ENCODE results near the gene MAD1L1.

MAD1L1 gene

GRCh38 chr7:1902231-1902855 is 330.4 kb downstream of the MAD1L1 start:
- DNase-seq: no peak

DNA sequence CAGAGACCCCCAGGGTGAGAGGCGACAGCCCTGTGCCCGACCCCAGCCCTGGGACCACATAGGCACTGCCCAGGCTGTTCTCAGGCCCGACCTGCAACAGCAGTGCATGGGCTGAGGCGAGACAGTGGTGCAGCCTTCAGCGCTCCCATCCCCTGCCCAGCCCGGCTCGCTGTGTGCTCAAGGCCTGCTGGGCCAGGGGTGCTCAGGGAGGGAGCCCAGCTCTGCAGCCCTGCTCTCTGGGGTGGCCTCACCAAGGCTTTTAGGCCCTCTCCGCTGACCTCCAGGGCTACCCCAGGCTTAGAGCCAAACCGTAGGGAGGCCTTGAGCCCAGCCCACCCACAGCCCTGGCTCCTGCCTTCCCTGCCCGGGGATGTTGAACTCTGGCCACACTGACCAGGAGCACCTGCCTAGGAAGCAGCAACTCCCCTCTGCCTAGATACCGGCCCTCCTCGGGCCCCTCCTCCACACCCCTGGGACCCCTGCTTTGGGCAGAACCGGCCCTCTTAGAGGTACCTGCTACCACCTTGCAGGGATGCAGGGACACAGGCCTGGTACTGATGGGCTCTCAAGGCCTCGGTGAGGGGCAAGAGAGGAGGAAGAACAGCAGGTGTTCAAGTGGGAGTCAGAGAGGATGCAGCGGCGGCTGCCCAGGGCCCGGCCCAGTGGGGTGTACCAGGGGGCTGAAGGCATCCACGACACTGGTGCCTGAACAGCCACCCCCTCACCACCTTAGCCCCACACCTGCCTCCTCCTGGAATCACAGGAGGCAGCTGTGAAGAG is 331.1 kb downstream of the MAD1L1 start:
- DNase-seq: no peak

DNA sequence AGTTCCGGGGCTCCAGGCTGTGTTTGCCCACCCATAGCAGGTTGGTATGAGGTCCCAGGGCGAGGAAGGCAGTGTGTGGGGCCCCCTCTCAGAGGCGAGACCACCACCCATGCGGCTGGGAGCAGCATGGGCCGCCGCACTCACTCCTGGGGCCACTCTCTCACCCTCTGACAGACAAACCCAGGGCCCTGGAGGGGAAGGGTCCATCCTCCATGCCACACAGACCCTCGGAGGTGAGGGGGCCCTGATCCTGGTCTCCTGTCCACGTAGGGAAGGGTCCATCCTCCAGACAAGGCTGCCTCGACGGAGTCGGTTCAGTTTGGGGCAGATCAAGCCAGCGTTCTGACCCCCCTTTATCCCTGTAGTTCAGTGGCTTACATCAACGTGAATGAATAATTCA is 331.9 kb downstream of the MAD1L1 start:
- no peak for DNase-seq

DNA sequence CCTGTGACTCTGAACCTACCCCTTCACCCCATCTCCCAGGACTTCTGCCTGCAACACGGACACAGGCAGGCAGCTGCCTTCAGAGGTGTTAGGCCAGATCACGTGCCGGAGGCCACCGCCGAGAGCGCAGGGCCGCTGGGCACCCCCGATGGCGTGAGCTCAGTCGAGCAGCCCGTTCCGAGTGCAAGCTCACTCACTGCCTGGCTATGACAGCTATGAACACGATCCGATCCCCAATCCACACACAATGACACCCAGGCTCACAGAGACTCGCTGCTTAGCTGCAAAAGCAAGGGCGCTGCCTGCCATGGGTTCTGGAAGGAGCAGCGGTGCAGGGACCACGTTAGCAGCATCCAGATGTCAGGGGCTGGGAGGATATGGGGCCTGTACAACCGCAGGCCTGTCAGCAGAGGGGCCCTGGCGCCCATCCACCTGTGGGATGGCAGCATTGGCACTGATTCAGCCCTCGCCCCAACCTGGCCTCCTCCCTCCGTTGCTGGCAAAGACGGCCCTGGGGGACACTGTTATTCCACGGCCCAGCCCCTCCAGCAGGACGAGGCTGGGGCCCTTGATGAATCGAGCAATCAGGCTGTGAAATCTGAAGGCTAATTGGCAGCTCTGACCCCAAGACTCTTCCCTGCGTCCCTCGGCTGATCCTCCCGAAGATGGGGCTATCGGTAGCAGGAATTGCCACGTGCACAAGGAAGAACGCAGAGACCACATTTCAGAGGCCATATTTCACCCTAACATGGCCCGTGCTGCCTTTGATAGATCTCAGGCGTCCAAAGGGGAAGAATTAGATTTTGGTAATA is 332.6 kb downstream of the MAD1L1 start:
- no peak for DNase-seq

GRCh38 chr7:1899196-1899595 is 333.5 kb downstream of the MAD1L1 start:
- no peak for DNase-seq

DNA sequence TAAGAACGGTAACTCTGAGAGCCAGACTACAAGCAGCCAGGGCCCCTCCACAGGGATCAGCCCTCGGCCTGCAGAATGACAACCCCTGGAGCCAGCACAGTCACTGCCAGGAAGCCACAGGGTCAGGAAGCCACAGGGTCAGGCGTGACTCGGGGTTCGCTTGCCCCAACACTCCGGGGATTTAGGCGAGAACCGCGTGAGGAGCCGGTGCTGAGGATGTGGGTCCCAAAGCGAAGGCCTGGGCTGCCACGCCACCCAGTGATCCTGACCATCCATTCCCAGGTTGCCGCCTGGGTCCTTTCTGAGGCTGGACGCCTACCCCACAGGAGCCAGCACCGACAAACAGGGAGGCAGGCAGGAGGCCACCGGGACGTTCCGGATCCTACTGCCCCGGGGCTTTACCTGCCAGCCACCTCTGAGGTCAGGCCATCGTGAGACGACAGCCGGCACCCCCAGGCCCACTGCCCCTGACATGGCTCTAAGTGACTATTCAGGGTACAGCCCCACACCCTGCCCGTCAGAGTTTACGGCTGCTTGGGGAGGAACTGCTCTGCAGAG is 334.0 kb downstream of the MAD1L1 start:
- no peak for DNase-seq

DNA sequence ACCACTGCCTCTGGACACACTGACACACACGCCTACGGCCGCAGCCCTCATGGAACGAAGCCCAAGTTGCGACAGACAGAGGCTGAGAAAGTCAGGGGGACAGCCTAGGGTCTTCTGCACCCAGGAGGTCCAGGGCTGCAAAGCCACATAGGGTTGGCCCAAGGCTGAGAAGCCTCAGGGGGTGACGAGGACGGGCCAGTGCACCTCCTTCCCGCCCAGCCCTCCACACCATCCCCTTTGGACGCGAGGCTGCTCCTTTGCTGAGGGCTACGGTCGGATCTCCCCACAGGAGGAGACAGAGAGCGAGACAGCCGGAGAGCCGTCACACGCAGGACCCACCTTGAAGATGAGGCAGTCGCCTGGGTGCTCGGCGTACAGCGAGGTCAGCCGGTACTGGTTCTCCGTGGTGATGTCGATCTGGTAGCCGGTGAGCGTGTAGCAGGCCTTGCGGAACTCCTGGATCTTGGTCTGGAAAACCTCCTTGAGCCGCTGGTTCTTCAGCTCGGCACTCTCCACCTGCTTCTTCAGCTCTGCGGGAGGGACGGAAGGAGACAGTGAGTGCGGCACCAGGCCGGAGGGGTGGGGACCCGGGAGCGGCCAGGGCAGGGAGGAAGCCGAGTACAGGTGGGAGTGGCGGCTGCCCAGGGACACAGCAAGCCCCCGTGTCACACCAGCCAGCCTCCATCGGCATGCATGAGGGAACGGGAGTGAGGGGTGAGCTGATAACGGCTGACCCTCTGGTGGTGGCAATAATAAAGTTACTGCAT is 334.7 kb downstream of the MAD1L1 start:
- DNase-seq: no peak

DNA sequence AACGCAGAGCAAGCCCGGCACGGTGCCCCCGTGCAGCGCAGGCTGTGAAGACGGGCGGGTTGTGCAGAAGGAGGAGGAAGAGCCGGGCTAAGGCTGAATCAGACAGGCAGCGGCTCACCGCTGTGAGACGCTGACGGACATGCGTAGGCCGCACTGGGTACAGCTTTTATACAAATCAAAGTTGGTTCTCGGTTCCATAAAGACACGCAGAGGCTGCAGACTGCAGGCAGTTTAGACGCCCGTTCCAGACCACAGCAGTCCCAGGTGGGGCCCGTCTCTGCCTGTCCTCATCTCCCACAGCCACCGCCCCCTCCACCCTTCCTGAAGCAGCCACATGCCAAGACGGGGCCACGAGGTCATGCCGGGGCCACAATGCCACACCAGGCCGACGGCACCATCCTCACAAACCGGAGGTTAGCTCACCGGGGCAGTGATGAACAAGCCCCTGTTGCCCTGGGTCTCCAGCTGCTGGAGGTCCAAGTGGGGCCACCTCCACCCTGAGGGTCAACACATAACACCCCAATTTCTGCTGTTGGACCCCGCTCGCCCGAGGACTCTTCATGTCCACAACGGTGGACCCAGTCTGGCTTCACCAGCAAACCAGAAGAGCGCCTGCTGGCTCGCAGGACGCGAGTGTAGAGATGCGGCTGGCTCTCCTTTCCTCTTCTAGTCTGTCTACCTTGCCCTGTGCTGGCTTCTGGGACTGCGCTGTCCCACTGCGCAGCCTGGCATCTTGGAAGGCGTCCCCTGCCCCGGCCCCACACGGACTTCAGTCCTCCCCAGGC is 335.5 kb downstream of the MAD1L1 start:
- no peak for DNase-seq

- DNase-seq: no peak
Observed at GRCh38 chr7:1895664-1896515, 336.9 kb downstream of the MAD1L1 start.

GRCh38 chr7:1894906-1895663 is 337.7 kb downstream of the MAD1L1 start:
- no peak for DNase-seq

- DNase-seq: no peak
Observed at GRCh38 chr7:1894313-1894900, 338.3 kb downstream of the MAD1L1 start.

GRCh38 chr7:1893451-1893850 is 339.3 kb downstream of the MAD1L1 start:
- no peak for DNase-seq

DNA sequence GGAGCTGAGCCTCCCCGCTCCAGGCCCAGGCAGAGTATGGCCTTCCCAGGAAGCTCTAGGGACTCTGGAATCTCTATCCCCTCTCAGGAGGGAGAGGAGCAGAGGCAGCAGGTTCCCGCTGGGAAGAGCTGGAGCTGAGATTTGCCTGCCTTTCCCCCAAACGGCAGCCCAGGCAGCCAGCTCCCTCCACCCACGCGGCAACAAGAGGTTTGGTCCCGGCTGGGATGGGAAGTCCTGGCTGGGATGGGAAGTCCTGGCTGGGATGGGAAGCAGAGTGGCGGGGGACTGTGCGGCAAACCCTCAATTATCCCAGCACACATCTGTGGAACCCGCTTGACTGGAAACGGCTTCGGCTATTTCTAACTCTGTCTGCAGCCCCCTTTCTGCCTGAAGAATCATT is 339.7 kb downstream of the MAD1L1 start:
- DNase-seq: no peak

GRCh38 chr7:1892011-1892965 is 340.5 kb downstream of the MAD1L1 start:
- no peak for DNase-seq

- no peak for DNase-seq
Observed at GRCh38 chr7:1890289-1891235, 342.2 kb downstream of the MAD1L1 start.

- DNase-seq: no peak
Observed at GRCh38 chr7:1889556-1890181, 343.1 kb downstream of the MAD1L1 start.

GRCh38 chr7:1889091-1889490 is 343.7 kb downstream of the MAD1L1 start:
- no peak for DNase-seq
